Stimulated activated naive CD8-positive, alpha-beta T cell treated with anti-CD3 and anti-CD28 coated beads, Interleukin-15, Interleukin-2, amounts not matched to agents 100 ng/mL and 50 ng/mL, for 24 hours (primary cell): ENCODE data around the gene MPST.
A peak's percentile ranks its signal among the peaks of the same experiment; 100 is the strongest.
"Not testable (repeated sequence)": the region's sequence is repeated elsewhere in the genome, so short reads cannot be mapped to it uniquely, and the experiment has no call there.

Source experiments
- H3K27ac Mint-ChIP-seq: one replicate; pipeline ENCODE4 v1.8.0; 2021; ENCODE audit warnings: mild to moderate bottlenecking, mixed read lengths
- H3K27me3 Mint-ChIP-seq: one replicate; pipeline ENCODE4 v1.8.0; 2021; ENCODE audit warnings: mixed read lengths
- H3K36me3 Mint-ChIP-seq: one replicate; pipeline ENCODE4 v1.8.0; 2021; ENCODE audit warnings: low read depth, mixed read lengths
- H3K4me1 Mint-ChIP-seq: one replicate; pipeline ENCODE4 v1.8.0; 2021; ENCODE audit warnings: low read depth, mixed read lengths
- H3K4me3 Mint-ChIP-seq: one replicate; pipeline ENCODE4 v1.8.0; 2021; ENCODE audit warnings: mild to moderate bottlenecking, mixed read lengths
- H3K9me3 Mint-ChIP-seq: one replicate; pipeline ENCODE4 v1.8.0; 2021; ENCODE audit warnings: mixed read lengths

The MPST gene

GRCh38 chr22:37019309-37020191, at the start of gene MPST, which contains the start of gene TST:
Gene MPST, plus strand, starts transcription at chr22:37019742. Its CDS starts 95 bp downstream, at chr22:37019837.
Gene TST, minus strand, starts transcription at chr22:37019447. Its CDS starts 715 bp downstream, at chr22:37018732.
- Mint-ChIP-seq H3K4me3 (peak within 1 kb of the TSS; percentile 82), H3K9me3 (no peaks in the 10 kb centered on the region), H3K4me1 (peaks cover 9% of the 10 kb centered on the region), H3K36me3 (no peaks in the 10 kb centered on the region), H3K27me3 (peaks cover 4% of the 10 kb centered on the region), H3K27ac (no peak within 1 kb of the TSS)

GRCh38 chr22:36971341-36972125, 48.0 kb upstream of the MPST start:
- H3K4me3 Mint-ChIP-seq, result no peak overlapping the region
- H3K27ac Mint-ChIP-seq, result no peak overlapping the region
- no peaks in the 10 kb centered on the region for H3K9me3 Mint-ChIP-seq
- H3K27me3 Mint-ChIP-seq, result peaks cover 3% of the 10 kb centered on the region
- H3K36me3 Mint-ChIP-seq, result no peaks in the 10 kb centered on the region
- H3K4me1 Mint-ChIP-seq, result no peaks in the 10 kb centered on the region

GRCh38 chr22:36976606-36977005, 42.9 kb upstream of the MPST start:
- peaks cover 12% of the 10 kb centered on the region for H3K4me1 Mint-ChIP-seq
- H3K4me3 Mint-ChIP-seq, result no peak overlapping the region
- no peaks in the 10 kb centered on the region for H3K9me3 Mint-ChIP-seq
- H3K27me3 Mint-ChIP-seq, result no peaks in the 10 kb centered on the region
- H3K36me3 Mint-ChIP-seq, result no peaks in the 10 kb centered on the region
- no peak overlapping the region for H3K27ac Mint-ChIP-seq

GRCh38 chr22:36977401-36977861, 42.1 kb upstream of the MPST start:
- Mint-ChIP-seq H3K4me3 (peak overlapping the region; percentile 88), H3K36me3 (no peaks in the 10 kb centered on the region), H3K9me3 (no peaks in the 10 kb centered on the region), H3K4me1 (peaks cover 12% of the 10 kb centered on the region), H3K27ac (peak overlapping the region; percentile 92), H3K27me3 (no peaks in the 10 kb centered on the region)

GRCh38 chr22:36977947-36978660, 41.4 kb upstream of the MPST start:
- Mint-ChIP-seq H3K4me3 (peak overlapping the region; percentile 88), H3K36me3 (no peaks in the 10 kb centered on the region)

GRCh38 chr22:36979016-36979910, 40.3 kb upstream of the MPST start:
- H3K27ac Mint-ChIP-seq, result no peak overlapping the region
- H3K4me3 Mint-ChIP-seq, result no peak overlapping the region
- peaks cover 3% of the 10 kb centered on the region for H3K27me3 Mint-ChIP-seq
- no peaks in the 10 kb centered on the region for H3K36me3 Mint-ChIP-seq
- H3K9me3 Mint-ChIP-seq, result no peaks in the 10 kb centered on the region
- H3K4me1 Mint-ChIP-seq, result peaks cover 12% of the 10 kb centered on the region

More at GRCh38 chr22:36977947-36978660, 41.4 kb upstream of the MPST start:
- Mint-ChIP-seq H3K27ac (peak overlapping the region; percentile 92), H3K4me1 (peaks cover 12% of the 10 kb centered on the region), H3K27me3 (peaks cover 3% of the 10 kb centered on the region), H3K9me3 (no peaks in the 10 kb centered on the region)

GRCh38 chr22:36981247-36981775, 38.2 kb upstream of the MPST start:
- Mint-ChIP-seq H3K9me3 (peaks cover 11% of the 10 kb centered on the region), H3K27me3 (peaks cover 8% of the 10 kb centered on the region), H3K36me3 (peaks cover 4% of the 10 kb centered on the region), H3K27ac (no peak overlapping the region), H3K4me3 (no peak overlapping the region), H3K4me1 (peaks cover 12% of the 10 kb centered on the region)

- Mint-ChIP-seq H3K27ac (no peak overlapping the region), H3K4me1 (peaks cover 11% of the 10 kb centered on the region), H3K9me3 (peaks cover 19% of the 10 kb centered on the region), H3K27me3 (peaks cover 8% of the 10 kb centered on the region), H3K4me3 (no peak overlapping the region), H3K36me3 (peaks cover 4% of the 10 kb centered on the region)
These were observed 37.4 kb upstream of the MPST start for GRCh38 chr22:36982136-36982535.

- peaks cover 4% of the 10 kb centered on the region for H3K36me3 Mint-ChIP-seq
- H3K4me3 Mint-ChIP-seq, result no peak overlapping the region
- peaks cover 19% of the 10 kb centered on the region for H3K9me3 Mint-ChIP-seq
- no peaks in the 10 kb centered on the region for H3K4me1 Mint-ChIP-seq
- no peak overlapping the region for H3K27ac Mint-ChIP-seq
- peaks cover 10% of the 10 kb centered on the region for H3K27me3 Mint-ChIP-seq
These were observed 34.2 kb upstream of the MPST start for GRCh38 chr22:36985211-36985889.

GRCh38 chr22:36986242-36986821, 33.2 kb upstream of the MPST start:
- Mint-ChIP-seq H3K4me3 (no peak overlapping the region), H3K27ac (no peak overlapping the region), H3K36me3 (peaks cover 4% of the 10 kb centered on the region), H3K9me3 (peaks cover 19% of the 10 kb centered on the region), H3K27me3 (peaks cover 17% of the 10 kb centered on the region), H3K4me1 (no peaks in the 10 kb centered on the region)

GRCh38 chr22:36988075-36988832, 31.3 kb upstream of the MPST start:
- Mint-ChIP-seq H3K9me3 (peaks cover 19% of the 10 kb centered on the region), H3K36me3 (peaks cover 4% of the 10 kb centered on the region), H3K27me3 (peaks cover 19% of the 10 kb centered on the region), H3K27ac (no peak overlapping the region), H3K4me1 (no peaks in the 10 kb centered on the region), H3K4me3 (no peak overlapping the region)

- H3K4me3 Mint-ChIP-seq, H3K27ac Mint-ChIP-seq, H3K36me3 Mint-ChIP-seq, H3K4me1 Mint-ChIP-seq: not testable (repeated sequence)
- Mint-ChIP-seq H3K27me3 (peaks cover 23% of the 10 kb centered on the region), H3K9me3 (peaks cover 19% of the 10 kb centered on the region)
These were observed 30.5 kb upstream of the MPST start for GRCh38 chr22:36989012-36989411.
